Ureter (tissue), 1 donor: Measurements from ENCODE around the gene RYR1. TPM values are rescaled to one million over a fixed set of nuclear protein-coding genes. Genes with fewer than 3 reads are reported as not detected.
"Not testable (repeated sequence)": the region's sequence is repeated elsewhere in the genome, so short reads cannot be mapped to it uniquely, and the experiment has no call there.

Source experiments
- DNase-seq: peaks from one replicate; pipeline ENCODE4 v3.0.0-alpha.2; 2020; ENCODE audit warnings: low spot score
- total RNA-seq: library from RNA; stranded (reverse); gene quantifications from one replicate; pipeline ENCODE4 v1.2.4, GENCODE V29; 2023
- donor health status: DM: yes; HTN: yes; CAD: no.

RYR1 gene
- total RNA-seq, 1 donor from 2014 or later: 3.4 TPM

DNA sequence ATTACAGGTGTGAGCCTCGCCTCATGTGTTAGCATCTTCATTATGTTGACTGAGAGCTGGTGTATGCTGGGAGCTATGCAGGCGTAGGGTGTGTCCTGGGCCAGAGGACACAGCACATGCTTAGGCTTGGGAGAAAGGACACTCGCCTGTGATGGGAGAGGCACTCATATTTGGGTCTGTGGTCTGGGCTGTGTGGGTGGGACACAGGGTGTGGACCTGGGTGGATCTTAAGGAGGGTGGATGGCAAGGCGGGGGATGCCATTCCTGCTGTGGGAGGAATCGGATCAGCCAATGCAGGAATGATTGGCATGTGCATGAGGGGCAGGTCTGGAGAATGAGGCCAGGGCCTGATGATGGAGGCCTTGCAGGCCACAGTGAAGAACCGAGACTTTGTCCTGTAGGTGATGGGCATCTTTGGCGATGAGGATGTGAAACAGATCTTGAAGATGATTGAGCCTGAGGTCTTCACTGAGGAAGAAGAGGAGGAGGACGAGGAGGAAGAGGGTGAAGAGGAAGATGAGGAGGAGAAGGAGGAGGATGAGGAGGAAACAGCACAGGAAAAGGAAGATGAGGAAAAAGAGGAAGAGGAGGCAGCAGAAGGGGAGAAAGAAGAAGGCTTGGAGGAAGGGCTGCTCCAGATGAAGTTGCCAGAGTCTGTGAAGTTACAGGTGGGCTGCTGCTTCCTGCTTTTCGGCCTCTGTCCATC is 55.4 kb downstream of the RYR1 start:
- DNase-seq: no peak

DNA sequence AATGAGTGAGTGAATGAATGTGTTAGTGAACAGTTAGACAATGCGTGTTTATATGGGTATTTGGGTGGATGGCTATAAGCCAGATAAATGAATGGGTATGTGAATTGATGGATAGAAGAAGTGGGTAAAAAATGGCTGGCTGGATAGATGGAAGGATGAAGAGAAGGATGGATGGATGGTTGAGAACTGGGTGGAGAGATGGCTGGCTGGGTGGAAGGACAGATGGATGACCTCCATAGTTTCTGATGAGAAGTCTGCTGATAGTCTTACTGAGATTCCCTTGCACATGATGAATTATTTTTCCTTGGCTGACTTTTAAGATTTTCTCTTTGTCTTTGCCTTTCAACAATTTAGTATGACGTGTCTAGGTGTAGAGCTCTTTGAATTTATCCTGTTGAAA is 57.4 kb downstream of the RYR1 start:
- no peak for DNase-seq

DNA sequence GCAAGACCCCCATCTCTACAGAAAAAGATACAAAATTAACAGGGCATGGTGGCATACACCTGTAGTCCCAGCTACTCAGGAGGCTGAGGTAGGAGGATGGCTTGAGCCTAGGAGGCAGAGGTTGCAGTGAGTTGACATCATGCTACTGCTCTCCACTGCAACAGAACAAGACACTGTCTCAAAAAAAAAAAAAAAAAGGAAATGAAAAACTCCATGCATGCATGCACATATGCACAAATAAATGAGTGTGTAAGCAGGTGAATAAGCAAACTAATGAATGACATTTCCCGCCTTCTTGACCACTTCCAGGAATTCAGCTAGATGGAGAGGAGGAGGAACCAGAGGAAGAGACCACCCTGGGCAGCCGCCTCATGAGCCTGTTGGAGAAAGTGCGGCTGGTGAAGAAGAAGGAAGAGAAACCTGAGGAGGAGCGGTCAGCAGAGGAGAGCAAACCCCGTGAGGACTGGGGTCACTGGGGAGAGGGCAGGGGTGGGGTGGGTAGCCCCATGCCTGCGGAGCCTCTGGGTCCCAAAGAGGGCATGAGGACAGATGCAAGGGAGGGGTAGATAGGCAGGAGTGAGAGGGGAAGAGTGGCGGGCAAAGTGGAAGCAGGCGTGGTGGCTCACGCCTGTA is 58.8 kb downstream of the RYR1 start:
- no peak for DNase-seq

DNA sequence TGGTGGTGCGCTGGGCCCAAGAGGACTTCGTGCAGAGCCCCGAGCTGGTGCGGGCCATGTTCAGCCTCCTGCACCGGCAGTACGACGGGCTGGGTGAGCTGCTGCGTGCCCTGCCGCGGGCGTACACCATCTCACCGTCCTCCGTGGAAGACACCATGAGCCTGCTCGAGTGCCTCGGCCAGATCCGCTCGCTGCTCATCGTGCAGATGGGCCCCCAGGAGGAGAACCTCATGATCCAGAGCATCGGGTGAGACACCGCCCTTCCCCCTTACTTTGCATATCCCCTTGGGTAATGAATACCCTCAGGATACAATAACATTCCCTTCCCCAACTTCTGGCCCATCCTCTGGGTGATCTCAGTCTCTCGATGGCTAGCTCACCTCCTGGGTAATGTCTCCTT is 60.9 kb downstream of the RYR1 start:
- no peak for DNase-seq

DNA sequence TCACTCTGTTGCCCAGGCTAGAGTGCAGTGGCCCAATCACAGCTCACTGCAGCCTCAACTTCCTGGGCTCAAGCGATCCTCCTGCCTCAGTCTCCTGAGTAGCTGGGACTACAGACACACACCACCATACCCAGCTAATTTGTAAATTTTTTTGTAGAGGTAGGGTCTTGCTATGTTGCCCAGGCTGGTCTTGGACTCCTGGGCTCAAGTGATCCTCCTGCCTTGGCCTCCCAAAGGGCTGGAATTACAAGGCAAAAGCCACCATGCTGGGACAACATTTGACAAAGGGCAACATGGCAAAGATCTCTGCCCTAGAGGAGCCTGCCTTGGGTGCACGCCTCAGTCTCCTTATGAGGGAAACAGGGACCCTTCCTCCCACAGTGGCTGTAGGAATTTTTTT is 61.9 kb downstream of the RYR1 start:
- not testable (repeated sequence) for DNase-seq

DNA sequence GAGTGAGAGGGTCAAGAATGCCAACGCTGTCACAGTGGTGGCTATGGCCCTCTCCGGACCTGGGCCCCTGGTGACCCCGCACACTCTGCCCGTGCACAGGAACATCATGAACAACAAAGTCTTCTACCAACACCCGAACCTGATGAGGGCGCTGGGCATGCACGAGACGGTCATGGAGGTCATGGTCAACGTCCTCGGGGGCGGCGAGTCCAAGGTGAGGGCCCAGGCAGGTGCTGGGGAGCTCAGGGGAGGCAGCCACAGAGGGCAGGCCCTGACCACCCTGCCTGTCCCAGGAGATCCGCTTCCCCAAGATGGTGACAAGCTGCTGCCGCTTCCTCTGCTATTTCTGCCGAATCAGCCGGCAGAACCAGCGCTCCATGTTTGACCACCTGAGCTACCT is 62.6 kb downstream of the RYR1 start:
- DNase-seq: no peak

DNA sequence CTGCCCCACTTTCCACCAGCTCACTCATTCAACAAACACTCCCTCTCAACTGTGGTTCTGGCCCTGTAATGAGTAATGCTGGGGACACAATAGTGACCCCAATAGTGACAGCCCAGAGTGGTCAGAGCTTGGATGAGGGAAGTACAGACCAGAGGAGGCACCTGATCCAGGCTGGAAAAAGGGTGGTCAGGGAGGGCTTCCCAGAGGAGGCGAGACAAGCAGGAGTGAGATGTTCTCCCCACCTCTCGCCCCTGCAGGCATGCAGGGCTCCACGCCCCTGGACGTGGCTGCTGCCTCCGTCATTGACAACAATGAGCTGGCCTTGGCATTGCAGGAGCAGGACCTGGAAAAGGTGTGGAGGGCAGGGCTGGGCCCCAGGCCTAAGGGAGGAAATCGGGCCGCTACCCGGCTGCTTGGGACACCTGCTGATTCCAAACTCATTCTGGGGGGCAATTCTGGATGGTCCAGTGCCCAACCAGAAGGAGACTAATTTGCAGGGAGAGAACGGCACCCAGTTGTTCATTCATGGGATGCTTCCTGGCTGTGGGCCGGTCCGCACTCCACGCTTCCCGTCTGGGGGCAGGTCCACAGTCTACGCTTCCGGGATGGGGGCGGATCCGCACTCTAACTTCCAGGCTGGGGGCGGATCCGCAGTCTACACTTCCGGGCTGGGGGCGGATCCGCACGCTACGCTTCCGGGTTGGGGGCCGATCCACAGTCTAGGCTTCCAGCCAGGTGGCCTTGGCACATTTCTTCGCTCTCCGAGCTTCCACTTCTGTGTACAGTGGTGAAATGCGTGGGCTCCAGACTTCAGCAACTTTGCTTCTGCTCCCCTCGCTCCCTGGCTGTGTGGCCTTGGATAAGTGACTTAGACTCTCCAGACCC is 63.4 kb downstream of the RYR1 start:
- no peak for DNase-seq

DNA sequence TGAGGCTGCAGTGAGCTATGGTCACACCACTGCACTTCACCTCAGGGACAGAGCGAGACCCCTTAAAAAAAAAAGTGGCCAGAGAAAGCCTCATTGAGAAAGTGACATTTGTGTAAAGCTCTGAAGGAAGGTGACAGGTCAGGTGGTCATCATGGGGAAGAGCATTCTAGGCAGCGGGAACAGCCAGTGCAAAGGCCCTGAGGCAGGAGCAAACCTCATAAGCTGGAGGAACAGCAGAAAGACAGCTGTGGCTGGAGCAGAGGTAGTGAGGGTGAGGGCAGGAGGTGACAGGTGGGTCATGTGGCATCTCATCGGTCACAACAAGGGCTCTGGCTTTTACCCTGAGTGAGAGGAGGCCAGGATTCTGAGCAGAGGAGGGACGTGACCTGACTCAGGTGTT is 64.4 kb downstream of the RYR1 start:
- no peak for DNase-seq

DNA sequence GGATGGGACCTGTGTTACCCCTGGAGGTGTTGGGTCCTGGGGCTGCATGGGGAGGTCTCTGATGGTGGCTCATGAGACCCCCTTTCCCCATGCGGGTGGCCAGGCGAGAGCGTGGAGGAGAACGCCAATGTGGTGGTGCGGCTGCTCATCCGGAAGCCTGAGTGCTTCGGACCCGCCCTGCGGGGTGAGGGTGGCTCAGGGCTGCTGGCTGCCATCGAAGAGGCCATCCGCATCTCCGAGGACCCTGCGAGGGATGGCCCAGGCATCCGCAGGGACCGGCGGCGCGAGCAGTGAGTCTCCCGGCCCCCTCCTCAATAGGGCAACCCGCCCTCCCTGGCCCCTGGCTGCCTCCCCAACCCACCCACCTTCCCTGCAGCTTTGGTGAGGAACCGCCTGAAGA is 66.0 kb downstream of the RYR1 start:
- DNase-seq: no peak

DNA sequence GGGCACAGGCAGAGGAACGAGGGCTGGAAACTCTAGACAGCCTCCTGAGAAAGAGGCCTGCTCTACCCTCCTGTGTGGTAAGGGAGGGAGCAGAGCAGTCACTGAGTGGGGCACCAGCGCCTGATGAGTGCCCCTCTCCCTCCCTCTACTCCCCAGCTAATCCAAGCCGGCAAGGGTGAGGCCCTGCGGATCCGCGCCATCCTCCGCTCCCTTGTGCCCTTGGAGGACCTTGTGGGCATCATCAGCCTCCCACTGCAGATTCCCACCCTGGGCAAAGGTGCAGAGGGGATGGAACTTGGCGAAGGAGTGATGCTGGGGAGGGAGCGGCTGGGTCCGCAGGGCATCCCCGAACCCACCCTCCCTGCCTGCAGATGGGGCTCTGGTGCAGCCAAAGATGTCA is 67.0 kb downstream of the RYR1 start:
- DNase-seq: no peak

DNA sequence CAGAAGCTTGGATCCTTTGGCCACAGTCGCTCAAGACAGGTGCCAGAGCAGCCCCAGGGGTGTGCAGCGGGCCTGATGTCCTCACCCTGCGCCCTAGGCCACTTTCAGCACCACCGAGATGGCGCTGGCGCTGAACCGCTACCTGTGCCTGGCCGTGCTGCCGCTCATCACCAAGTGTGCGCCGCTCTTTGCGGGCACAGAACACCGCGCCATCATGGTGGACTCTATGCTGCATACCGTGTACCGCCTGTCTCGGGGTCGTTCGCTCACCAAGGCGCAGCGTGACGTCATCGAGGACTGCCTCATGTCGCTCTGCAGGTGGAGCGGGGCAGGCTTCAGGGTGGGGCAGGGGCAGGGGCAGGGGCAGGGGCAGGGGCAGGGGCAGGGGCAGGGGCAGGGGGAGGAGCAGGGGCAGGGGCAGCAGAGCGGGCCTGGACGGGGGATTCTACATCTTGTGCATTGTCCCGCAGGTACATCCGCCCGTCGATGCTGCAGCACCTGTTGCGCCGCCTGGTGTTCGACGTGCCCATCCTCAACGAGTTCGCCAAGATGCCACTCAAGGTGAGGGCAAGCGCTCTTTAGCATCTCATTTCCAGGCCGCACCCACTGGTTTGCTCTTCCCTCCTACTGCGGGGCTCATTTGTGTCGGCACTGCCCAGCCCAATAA is 69.1 kb downstream of the RYR1 start:
- DNase-seq: no peak

DNA sequence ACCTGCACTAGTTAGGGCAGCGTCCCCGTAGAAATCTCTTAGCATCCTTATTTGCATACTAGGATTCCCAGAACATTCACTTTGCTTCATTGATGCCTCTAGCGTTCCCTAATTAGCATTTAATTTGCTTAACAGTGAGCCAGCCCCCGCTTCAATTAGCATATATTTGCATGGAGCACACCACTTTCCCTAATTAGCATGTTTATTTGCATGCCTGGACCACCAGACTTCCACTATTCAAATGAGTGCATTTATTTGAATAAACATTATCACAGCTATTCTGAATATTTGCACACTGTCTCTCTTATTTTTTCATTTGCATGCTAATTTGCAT is 69.6 kb downstream of the RYR1 start:
- no peak for DNase-seq

DNA sequence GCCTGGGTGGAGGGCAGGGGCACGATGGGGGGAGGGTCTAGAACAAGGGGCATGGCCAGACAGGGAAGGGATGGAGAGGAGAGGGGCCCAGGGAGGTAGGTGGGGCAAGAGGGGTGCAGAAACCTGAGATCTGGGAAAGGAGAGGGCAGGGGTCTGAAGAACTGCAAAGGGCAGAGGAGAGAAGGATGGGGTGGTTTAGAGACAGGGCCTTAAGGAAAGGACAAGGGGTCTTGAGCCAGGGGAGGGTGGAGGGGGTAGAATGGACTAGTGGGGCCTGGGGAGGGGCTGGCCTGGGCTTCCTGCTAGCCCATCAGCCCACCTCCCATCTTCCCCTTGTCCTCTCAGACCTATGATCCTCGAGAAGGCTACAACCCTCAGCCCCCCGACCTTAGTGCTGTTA is 72.5 kb downstream of the RYR1 start:
- DNase-seq: no peak

DNA sequence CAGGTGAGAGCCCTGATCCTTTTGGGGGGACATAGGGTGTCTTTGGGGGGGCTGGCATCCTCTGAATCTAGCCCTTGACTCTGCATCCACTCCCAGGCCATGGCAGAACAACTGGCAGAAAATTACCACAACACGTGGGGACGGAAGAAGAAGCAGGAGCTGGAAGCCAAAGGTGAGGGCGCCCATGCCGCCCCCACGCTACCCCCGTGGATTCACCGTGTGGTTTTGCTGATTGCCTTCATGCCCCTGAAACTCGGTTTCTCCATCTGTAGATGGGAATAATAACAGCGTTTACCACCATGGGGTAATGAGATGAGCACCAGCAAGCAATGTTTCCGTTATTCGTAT is 72.9 kb downstream of the RYR1 start:
- DNase-seq: no peak

DNA sequence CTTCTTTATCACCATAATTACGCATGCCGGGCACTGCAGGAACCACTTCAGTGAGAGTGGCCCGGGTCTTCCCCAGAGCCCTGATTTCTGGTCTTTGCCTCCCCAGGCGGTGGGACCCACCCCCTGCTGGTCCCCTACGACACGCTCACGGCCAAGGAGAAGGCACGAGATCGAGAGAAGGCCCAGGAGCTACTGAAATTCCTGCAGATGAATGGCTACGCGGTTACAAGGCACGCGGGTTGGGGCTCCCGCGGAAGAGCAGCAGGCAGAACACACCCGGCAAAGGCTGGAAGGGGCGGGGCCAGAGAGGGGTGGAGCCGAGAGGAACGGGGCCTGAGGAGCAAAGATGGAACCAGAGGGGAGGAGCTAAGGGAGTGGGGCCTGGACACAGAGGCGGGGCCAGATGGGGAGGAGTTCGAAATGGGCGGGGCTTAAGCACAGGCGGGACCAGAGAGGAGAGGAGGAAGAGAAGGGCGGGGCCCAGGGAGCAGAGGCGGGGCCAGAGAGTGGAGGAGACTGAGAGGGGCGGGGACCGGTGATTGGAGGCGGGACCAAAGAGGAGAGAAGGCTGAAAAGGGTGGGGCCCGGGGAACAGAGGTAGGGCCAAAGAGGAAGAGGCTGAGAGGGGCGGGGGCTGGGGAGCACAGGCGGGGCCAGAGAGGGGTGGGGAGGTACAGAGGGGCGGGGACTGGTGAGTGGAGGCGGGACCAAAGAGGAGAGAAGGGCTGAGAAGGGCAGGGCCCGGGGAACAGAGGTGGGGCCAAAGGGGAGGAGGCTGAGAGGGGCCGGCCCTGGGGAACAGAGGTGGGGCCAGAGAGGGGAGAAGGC is 73.4 kb downstream of the RYR1 start:
- DNase-seq: peak; percentile 84

DNA sequence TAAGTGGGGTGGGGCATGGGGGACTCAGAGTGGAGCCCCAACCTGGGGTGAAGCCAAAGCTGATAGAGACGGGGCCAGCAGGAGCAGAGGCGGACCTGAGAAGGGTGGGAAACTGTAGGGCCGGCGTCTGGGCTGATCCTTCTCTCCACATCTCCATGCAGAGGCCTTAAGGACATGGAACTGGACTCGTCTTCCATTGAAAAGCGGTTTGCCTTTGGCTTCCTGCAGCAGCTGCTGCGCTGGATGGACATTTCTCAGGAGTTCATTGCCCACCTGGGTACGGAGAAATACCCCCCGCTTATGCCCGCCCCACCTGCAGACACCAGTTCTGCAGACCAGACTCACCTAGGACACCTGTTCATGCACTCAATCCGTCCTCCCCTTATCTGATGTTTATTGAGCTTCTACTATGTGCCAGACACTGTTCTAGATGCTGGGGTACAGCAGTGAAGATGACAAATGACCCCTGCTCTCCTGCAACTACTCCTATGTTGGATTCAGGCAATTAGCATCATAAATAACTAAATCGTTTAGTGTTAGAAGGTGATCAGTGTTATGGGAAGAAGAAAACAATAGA is 74.1 kb downstream of the RYR1 start:
- no peak for DNase-seq

DNA sequence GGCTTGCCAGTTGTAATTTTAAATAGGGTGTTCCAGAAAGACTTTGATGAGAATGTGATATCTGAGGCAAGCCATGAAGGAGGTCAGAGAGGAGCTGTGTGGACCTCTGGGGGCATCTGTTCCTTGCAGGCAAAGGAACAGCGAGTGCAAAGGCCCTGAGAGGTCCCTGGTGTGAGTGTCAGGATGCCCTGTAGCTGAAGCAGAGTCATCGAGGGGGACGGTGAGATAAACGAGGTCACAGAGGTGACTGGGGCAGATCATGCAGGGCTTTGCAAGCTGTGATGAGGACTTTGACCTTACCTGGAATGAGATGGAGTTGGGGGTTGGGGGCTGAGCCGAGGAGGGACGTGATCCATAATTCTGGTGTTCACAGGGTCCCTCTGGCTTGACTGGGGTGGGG is 75.0 kb downstream of the RYR1 start:
- no peak for DNase-seq

DNA sequence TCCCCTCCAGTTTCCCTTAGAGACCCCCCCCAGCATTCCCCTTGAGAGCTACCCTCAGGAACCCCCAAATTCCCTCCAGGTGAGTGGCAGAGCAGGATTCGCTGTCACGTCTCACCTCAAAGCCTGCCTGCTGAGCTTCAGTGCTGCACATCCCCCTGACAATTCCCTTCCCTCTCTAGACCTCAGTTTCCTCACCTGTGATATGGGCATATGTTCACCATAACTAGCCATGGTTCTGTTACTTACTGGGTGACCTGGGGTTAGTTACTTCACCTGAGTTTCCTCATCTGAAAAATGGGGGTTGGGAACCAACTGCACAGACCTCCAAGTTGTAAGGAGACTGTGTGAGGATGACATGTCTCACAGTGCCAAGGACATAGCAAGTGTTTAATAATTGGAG is 75.5 kb downstream of the RYR1 start:
- no peak for DNase-seq

DNA sequence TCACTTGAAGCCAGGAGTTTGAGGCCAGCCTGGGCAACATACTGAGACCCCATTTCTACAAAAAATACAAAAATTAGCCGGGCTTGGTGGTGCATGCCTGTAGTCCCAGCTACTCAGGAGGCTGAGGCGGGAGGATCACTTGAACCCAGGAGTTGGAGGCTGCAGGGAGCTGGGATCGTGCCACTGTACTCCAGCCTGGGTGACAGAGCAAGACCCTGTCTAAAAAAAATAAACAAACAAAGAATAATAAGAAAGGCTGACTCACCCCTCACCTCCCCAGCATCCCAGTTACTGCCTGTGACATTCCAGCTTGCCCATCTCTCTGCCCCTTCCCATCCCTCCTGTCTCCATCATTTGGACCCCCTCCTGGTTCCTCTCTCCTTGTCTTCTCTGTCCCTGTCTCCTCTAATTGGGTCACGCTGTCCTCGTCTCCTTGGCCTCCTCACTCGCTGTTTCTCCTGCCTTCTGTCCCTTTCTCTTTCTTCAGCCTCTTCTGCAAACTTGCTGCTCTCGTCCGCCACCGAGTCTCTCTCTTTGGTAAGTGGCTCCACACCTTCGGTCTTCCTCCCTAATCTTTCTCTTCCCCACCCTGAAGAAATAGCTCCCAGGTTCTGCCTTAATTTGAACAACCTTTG is 77.7 kb downstream of the RYR1 start:
- no peak for DNase-seq

DNA sequence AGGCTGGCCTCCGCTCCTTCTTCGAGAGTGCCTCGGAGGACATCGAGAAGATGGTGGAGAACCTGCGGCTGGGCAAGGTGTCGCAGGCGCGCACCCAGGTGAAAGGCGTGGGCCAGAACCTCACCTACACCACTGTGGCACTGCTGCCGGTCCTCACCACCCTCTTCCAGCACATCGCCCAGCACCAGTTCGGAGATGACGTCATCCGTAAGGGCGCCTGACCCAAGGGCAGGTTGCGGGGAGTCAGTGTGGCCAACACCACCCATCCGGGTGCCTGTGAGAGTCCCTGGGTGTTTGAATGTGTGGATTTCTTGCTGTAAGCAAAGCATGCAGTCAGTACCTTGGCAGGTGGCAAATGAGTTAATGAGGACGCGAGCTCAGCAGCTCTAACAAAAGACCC is 78.8 kb downstream of the RYR1 start:
- DNase-seq: no peak

DNA sequence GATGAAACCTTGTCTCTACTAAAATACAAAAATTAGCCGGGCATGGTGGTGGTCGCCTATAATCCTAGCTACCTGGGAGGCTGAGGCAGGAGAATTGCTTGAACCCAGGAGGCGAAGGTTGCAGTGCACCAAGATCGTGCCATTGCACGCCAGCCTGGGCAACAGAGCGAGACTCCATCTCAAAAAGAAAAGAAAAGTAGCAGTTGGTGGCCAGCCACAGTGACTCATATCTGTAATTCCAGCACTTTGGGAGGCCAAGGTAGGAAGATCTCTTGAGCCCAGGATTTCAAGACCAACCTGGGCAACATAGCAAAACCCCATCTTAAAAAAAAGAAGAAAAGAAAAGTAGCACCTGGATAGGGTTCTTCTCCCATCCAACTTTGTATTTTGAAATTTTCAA is 79.7 kb downstream of the RYR1 start:
- not testable (repeated sequence) for DNase-seq
